SK-N-SH treated with all-trans-retinoic acid at 6 μM for 48 hours (cell line): ENCODE results near the gene AGAP1.

Source experiments
- ATAC-seq: fragments of 200-7000 bp; cut with Tn5 transposase; 3 replicates; pipeline ENCODE4 v1.9.1; 2020; ENCODE audit warnings: mild to moderate bottlenecking, moderate library complexity
- ARNTL ChIP-seq: fragments of 450-650 bp; formaldehyde crosslinking; IDR thresholded peaks from 2 replicates; pipeline ENCODE4 v1.5.0; 2020; ENCODE audit warnings: low read depth, mild to moderate bottlenecking, moderate library complexity, borderline replicate concordance
- BACH2 ChIP-seq: fragments of 250-450 bp; sonication (Bioruptor Pico); IDR thresholded peaks from 2 replicates; pipeline ENCODE4 v1.9.0; 2021; ENCODE audit warnings: mild to moderate bottlenecking, borderline replicate concordance
- CREB5 ChIP-seq: fragments of 250-450 bp; sonication (Bioruptor Pico); IDR thresholded peaks from 2 replicates; pipeline ENCODE4 v1.5.1; 2020; ENCODE audit warnings: low read depth, mild to moderate bottlenecking, moderate library complexity
- CSDC2 ChIP-seq: fragments of 250-450 bp; sonication (Bioruptor Pico); IDR thresholded peaks from 2 replicates; pipeline ENCODE4 v1.5.0; 2020; ENCODE audit warnings: mild to moderate bottlenecking, moderate library complexity
- ESRRG ChIP-seq: fragments of 250-450 bp; sonication (Bioruptor Pico); IDR thresholded peaks from 2 replicates; pipeline ENCODE4 v1.6.1; 2021; ENCODE audit warnings: mild to moderate bottlenecking
- GLIS3 ChIP-seq: fragments of 250-450 bp; sonication (Bioruptor Pico); IDR thresholded peaks from 2 replicates; pipeline ENCODE4 v1.5.0; 2020; ENCODE audit warnings: mild to moderate bottlenecking, moderate library complexity
- OSR1 ChIP-seq: fragments of 250-450 bp; sonication (Bioruptor Pico); IDR thresholded peaks from 2 replicates; pipeline ENCODE4 v1.8.0; 2022; ENCODE audit warnings: moderate library complexity, mild to moderate bottlenecking, inconsistent platforms
- PPARA ChIP-seq: fragments of 250-450 bp; sonication (Bioruptor Pico); IDR thresholded peaks from 2 replicates; pipeline ENCODE4 v1.5.0; 2020; ENCODE audit warnings: mild to moderate bottlenecking, borderline replicate concordance
- RARB ChIP-seq: fragments of 250-450 bp; sonication (Bioruptor Pico); IDR thresholded peaks from 2 replicates; pipeline ENCODE4 v1.8.0; 2021; ENCODE audit warnings: mild to moderate bottlenecking, moderate library complexity
- TCF4 ChIP-seq: fragments of 250-450 bp; sonication (Bioruptor Pico); IDR thresholded peaks from 2 replicates; pipeline ENCODE4 v1.8.0; 2021; ENCODE audit warnings: mild to moderate bottlenecking, moderate library complexity, borderline replicate concordance
- TOX ChIP-seq: fragments of 250-450 bp; sonication (Bioruptor Pico); IDR thresholded peaks from 2 replicates; pipeline ENCODE4 v1.8.0; 2021; ENCODE audit warnings: mild to moderate bottlenecking, moderate library complexity, borderline replicate concordance
- TSHZ2 ChIP-seq: fragments of 250-450 bp; sonication (Bioruptor Pico); IDR thresholded peaks from 2 replicates; pipeline ENCODE4 v1.5.0; 2020; ENCODE audit warnings: mild to moderate bottlenecking, moderate library complexity
- ZC3H10 ChIP-seq: fragments of 250-450 bp; sonication (Bioruptor Pico); IDR thresholded peaks from 2 replicates; pipeline ENCODE4 v1.5.1; 2021; ENCODE audit warnings: mild to moderate bottlenecking, moderate library complexity
- ZFP3 ChIP-seq: fragments of 250-450 bp; sonication (Bioruptor Pico); IDR thresholded peaks from 2 replicates; pipeline ENCODE4 v1.5.0; 2020; ENCODE audit warnings: mild to moderate bottlenecking, moderate library complexity
- ZFP30 ChIP-seq: fragments of 450-650 bp; formaldehyde crosslinking; IDR thresholded peaks from 2 replicates; pipeline ENCODE4 v1.5.0; 2022; ENCODE audit warnings: mild to moderate bottlenecking, moderate library complexity
- ZNF70 ChIP-seq: fragments of 450-650 bp; formaldehyde crosslinking; IDR thresholded peaks from 2 replicates; pipeline ENCODE4 v1.5.0; 2020; ENCODE audit warnings: mild to moderate bottlenecking, moderate library complexity
- ZNF8 ChIP-seq: fragments of 450-650 bp; formaldehyde crosslinking; IDR thresholded peaks from 2 replicates; pipeline ENCODE4 v1.5.0; 2020; ENCODE audit warnings: mild to moderate bottlenecking, moderate library complexity
- TF ChIP-seq, protein P1 (sequence below): fragments of 250-450 bp; sonication (Bioruptor Pico); IDR thresholded peaks from 2 replicates; pipeline ENCODE4 v1.5.1; 2021; ENCODE audit warnings: mild to moderate bottlenecking, moderate library complexity
- TF ChIP-seq, protein P2 (sequence below): fragments of 250-450 bp; sonication (Bioruptor Pico); IDR thresholded peaks from 2 replicates; pipeline ENCODE4 v1.8.0; 2020; ENCODE audit warnings: mild to moderate bottlenecking, moderate library complexity, borderline replicate concordance

The AGAP1 gene

DNA sequence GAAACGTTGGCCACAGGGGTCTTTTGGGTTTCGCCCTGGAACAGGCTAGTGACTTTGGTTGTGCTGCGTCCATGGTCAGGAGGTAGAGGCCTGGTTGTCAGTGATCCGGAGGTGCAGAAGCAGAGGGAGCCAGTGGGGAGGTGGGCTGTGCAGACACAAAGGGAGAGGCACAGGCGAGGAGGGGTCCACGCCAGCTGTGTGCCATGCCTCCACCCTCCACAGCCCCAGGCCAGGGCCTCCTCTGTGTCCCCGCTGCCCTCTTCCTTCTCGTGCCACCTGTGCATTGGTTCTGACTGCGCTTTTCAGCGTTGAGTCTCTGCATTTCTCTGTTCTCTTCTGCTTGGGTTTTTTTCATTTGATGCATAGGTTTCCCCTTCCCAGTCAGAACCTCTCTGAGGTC is 553.3 kb downstream of the AGAP1 start (continued):
- TF ChIP-seq, protein P1, sequence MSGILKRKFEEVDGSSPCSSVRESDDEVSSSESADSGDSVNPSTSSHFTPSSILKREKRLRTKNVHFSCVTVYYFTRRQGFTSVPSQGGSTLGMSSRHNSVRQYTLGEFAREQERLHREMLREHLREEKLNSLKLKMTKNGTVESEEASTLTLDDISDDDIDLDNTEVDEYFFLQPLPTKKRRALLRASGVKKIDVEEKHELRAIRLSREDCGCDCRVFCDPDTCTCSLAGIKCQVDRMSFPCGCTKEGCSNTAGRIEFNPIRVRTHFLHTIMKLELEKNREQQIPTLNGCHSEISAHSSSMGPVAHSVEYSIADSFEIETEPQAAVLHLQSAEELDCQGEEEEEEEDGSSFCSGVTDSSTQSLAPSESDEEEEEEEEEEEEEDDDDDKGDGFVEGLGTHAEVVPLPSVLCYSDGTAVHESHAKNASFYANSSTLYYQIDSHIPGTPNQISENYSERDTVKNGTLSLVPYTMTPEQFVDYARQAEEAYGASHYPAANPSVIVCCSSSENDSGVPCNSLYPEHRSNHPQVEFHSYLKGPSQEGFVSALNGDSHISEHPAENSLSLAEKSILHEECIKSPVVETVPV, result no peak
- TF ChIP-seq, protein P2, sequence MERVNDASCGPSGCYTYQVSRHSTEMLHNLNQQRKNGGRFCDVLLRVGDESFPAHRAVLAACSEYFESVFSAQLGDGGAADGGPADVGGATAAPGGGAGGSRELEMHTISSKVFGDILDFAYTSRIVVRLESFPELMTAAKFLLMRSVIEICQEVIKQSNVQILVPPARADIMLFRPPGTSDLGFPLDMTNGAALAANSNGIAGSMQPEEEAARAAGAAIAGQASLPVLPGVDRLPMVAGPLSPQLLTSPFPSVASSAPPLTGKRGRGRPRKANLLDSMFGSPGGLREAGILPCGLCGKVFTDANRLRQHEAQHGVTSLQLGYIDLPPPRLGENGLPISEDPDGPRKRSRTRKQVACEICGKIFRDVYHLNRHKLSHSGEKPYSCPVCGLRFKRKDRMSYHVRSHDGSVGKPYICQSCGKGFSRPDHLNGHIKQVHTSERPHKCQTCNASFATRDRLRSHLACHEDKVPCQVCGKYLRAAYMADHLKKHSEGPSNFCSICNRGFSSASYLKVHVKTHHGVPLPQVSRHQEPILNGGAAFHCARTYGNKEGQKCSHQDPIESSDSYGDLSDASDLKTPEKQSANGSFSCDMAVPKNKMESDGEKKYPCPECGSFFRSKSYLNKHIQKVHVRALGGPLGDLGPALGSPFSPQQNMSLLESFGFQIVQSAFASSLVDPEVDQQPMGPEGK (CRISPR knock-in tag), result no peak
- no peak for TF ChIP-seq ZNF8 (CRISPR knock-in tag)
- no peak for TF ChIP-seq ZFP30 (CRISPR knock-in tag)

DNA sequence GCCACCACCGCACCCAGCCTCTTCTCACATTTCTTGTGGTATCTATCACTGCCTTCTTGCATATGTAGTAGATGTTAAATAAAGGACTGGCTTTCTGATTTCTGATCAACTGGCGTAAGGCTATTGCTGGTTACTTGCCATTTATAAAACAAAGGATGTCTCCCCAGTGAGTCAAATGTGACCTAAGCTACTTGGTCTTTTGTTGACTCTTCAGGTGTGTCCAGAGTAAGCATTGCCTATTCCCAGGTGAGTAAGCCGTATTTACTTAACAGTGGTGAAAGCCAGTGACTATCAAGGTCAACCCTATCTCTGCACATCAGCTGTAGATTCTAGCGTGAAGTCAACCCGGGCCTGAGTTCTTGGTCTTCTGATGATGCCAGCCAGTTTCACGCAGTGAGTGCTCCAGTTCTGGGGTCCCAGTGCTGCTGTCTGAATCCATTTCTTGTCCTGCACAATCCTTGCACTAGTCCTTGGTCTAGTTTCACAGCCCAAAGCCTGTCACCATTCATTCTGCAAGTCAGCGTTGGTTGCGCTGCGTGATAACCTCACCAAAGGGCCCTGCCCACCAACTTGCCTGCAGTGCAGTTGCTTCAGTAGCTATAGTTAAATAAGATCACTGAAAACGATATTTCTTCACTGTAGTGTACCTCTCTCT is 554.2 kb downstream of the AGAP1 start:
- no peak for ATAC-seq
- TF ChIP-seq TOX (CRISPR knock-in tag) (no peak), ARNTL (no peak)

DNA sequence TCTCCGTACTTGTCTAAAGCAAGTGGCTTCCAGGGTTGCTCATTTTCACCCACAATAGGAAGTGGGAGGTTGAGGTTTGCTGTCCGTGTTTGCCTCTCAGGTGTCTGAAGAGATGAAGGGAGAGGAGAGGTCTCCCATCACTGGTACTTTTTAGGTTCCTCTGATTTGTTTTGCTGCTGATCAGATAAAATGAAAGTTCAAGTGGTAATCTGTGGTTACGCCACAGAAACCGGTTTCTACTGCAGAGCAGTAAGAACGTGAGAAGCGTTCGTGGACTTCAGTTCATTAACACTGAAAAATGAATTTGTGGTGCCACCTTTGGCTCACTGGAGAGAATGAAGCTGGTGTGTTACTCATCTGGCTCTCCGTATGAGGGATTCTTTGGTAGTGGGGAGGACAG is 556.1 kb downstream of the AGAP1 start:
- ATAC-seq, result no peak
- TF ChIP-seq TSHZ2, result no peak
- TF ChIP-seq PPARA (CRISPR knock-in tag), result no peak
- TF ChIP-seq RARB (CRISPR knock-in tag), result no peak
- no peak for TF ChIP-seq GLIS3
- TF ChIP-seq TCF4 (CRISPR knock-in tag), result no peak
- no peak for TF ChIP-seq ARNTL
- TF ChIP-seq CREB5, result no peak
- no peak for TF ChIP-seq ZFP30 (CRISPR knock-in tag)
- TF ChIP-seq ZNF70 (CRISPR knock-in tag), result no peak
- no peak for TF ChIP-seq ZFP3 (CRISPR knock-in tag)
- TF ChIP-seq OSR1 (CRISPR knock-in tag), result no peak
- no peak for TF ChIP-seq BACH2
- TF ChIP-seq ESRRG (CRISPR knock-in tag), result no peak
- no peak for TF ChIP-seq ZC3H10 (CRISPR knock-in tag)
- TF ChIP-seq TOX (CRISPR knock-in tag), result no peak

- ATAC-seq, result no peak
- TF ChIP-seq, protein P1, result no peak
- TF ChIP-seq GLIS3 (no peak), RARB (CRISPR knock-in tag) (no peak), ESRRG (CRISPR knock-in tag) (no peak), ZFP3 (CRISPR knock-in tag) (no peak), ARNTL (no peak), ZFP30 (CRISPR knock-in tag) (no peak), TOX (CRISPR knock-in tag) (no peak), OSR1 (CRISPR knock-in tag) (no peak), CREB5 (no peak), BACH2 (no peak), TSHZ2 (no peak), ZNF70 (CRISPR knock-in tag) (no peak), TCF4 (CRISPR knock-in tag) (no peak), CSDC2 (CRISPR knock-in tag) (no peak)
- TF ChIP-seq, protein P2 (CRISPR knock-in tag), result no peak
Measured at GRCh38 chr2:236051351-236051750, 557.5 kb downstream of the AGAP1 start.
